Hepatocyte (in vitro differentiated cells): ENCODE measurements around the gene GABRP. TPM values are rescaled to one million over a fixed set of nuclear protein-coding genes. Genes with fewer than 3 reads are reported as not detected.

Experiments used
- DNase-seq: peaks from one replicate; pipeline ENCODE4 v3.0.0-alpha.2; 2016; ENCODE audit warnings: low spot score
- H2AFZ ChIP-seq: fragments of 200-600 bp; sonication (generic); 2 replicates; pipeline ENCODE4 v1.6.0; 2016; ENCODE audit warnings: antibody characterized with exemption, mild to moderate bottlenecking
- H3K27ac ChIP-seq: fragments of 200-600 bp; sonication (generic); 2 replicates; pipeline ENCODE4 v1.5.1; 2016; ENCODE audit warnings: mild to moderate bottlenecking
- H3K27me3 ChIP-seq: fragments of 200-600 bp; sonication (generic); 2 replicates; pipeline ENCODE4 v1.6.1; 2016
- H3K36me3 ChIP-seq: fragments of 200-600 bp; sonication (generic); replicated peaks from 2 replicates; pipeline ENCODE4 v1.5.1; 2016; ENCODE audit warnings: low read depth; ENCODE audit not compliant: insufficient read depth
- H3K4me1 ChIP-seq: fragments of 200-600 bp; sonication (generic); 2 replicates; pipeline ENCODE4 v1.5.1; 2016; ENCODE audit warnings: mild to moderate bottlenecking, moderate library complexity; ENCODE audit not compliant: insufficient read depth
- H3K4me2 ChIP-seq: fragments of 200-600 bp; sonication (generic); 2 replicates; pipeline ENCODE4 v1.6.0; 2016
- H3K4me3 ChIP-seq: fragments of 200-600 bp; sonication (generic); 2 replicates; pipeline ENCODE4 v1.5.1; 2016; ENCODE audit warnings: mild to moderate bottlenecking
- H3K79me2 ChIP-seq: fragments of 200-600 bp; sonication (generic); 2 replicates; pipeline ENCODE4 v1.6.0; 2017; ENCODE audit warnings: mild to moderate bottlenecking
- H3K9me2 ChIP-seq: fragments of 200-600 bp; sonication (generic); replicated peaks from 2 replicates; pipeline ENCODE4 v1.6.0; 2017; ENCODE audit warnings: mild to moderate bottlenecking; ENCODE audit not compliant: insufficient read depth
- H3K9me3 ChIP-seq: fragments of 200-600 bp; sonication (generic); 2 replicates; pipeline ENCODE4 v1.5.1; 2016; ENCODE audit warnings: low read depth, mild to moderate bottlenecking
- H4K20me1 ChIP-seq: fragments of 200-600 bp; sonication (generic); 2 replicates; pipeline ENCODE4 v1.6.0; 2016; ENCODE audit warnings: mild to moderate bottlenecking; ENCODE audit not compliant: insufficient read depth, poor library complexity, severe bottlenecking
- CTCF ChIP-seq: fragments of 200-600 bp; sonication (generic); IDR thresholded peaks from 2 replicates; pipeline ENCODE4 v1.5.1; 2016; ENCODE audit warnings: antibody characterized with exemption, mild to moderate bottlenecking; ENCODE audit not compliant: poor library complexity
- EZH2 ChIP-seq: fragments of 200-600 bp; sonication (generic); IDR thresholded peaks from 2 replicates; pipeline ENCODE4 v1.6.1; 2016; ENCODE audit warnings: antibody characterized with exemption, mild to moderate bottlenecking, borderline replicate concordance
- EZH2phosphoT487 ChIP-seq: fragments of 200-600 bp; sonication (generic); IDR thresholded peaks from one replicate; pipeline ENCODE4 v1.6.1; 2018; ENCODE audit warnings: antibody characterized with exemption, mild to moderate bottlenecking, low read depth, moderate library complexity; ENCODE audit not compliant: unreplicated experiment, severe bottlenecking
- WGBS: methylation state at CpG from one replicate; pipeline ENCODE4 v1.1.6; 2016; ENCODE audit warnings: low lambda C conversion rate; ENCODE audit errors: missing lambda C conversion rate; 5-methylcytosine and 5-hydroxymethylcytosine counted together
- polyA plus RNA-seq: library from polyadenylated mRNA; unstranded; fragments of >200 nt; fragmentation: Nextera tagmentation; extraction: Ambion mirVana; gene quantifications from 2 replicates; pipeline ENCODE4 v1.2.1, GENCODE V29; 2016
- total RNA-seq: library from RNA; depleted of rRNA; stranded (reverse); fragments of >200 nt; gene quantifications from 2 replicates; pipeline ENCODE4 v1.2.3, GENCODE V29; 2014

The GABRP gene
- total and polyA plus RNA-seq, 2 experiments from 2014 or later, result 91.4 to 136 TPM

- H3K27ac ChIP-seq, result no peak overlapping the region
- H4K20me1 ChIP-seq, result no peaks in the 10 kb centered on the region
- no peak overlapping the region for H3K4me3 ChIP-seq
- H3K79me2 ChIP-seq, result no peaks in the 10 kb centered on the region
- no peak overlapping the region for H2AFZ ChIP-seq
- no peak for DNase-seq
- no peak for TF ChIP-seq CTCF
- no peak for TF ChIP-seq EZH2
- TF ChIP-seq EZH2phosphoT487, result no peak
- H3K4me2 ChIP-seq, result no peak overlapping the region
- H3K9me3 ChIP-seq, result no peaks in the 10 kb centered on the region
- H3K27me3 ChIP-seq, result no peaks in the 10 kb centered on the region
- no peaks in the 10 kb centered on the region for H3K36me3 ChIP-seq
- no peaks in the 10 kb centered on the region for H3K4me1 ChIP-seq
- WGBS, result 89% methylated on average over 2 of the region's 2 CpGs
- H3K9me2 ChIP-seq, result no peaks in the 10 kb centered on the region
Observed at GRCh38 chr5:170857066-170857465, 73.5 kb downstream of the GABRP start.

- DNase-seq, result no peak
- no peak overlapping the region for H3K4me2 ChIP-seq
- peaks cover 15% of the 10 kb centered on the region for H3K4me1 ChIP-seq
Observed at GRCh38 chr5:170860415-170860814, 76.9 kb downstream of the GABRP start.

GRCh38 chr5:170860818-170861666, 77.5 kb downstream of the GABRP start:
- no peak for TF ChIP-seq EZH2phosphoT487
- no peak for TF ChIP-seq CTCF
- no peak for TF ChIP-seq EZH2
- H3K9me2 ChIP-seq, result no peaks in the 10 kb centered on the region
- H2AFZ ChIP-seq, result no peak overlapping the region
- H4K20me1 ChIP-seq, result no peaks in the 10 kb centered on the region
- H3K4me1 ChIP-seq, result peaks cover 15% of the 10 kb centered on the region
- H3K27me3 ChIP-seq, result no peaks in the 10 kb centered on the region
- no peaks in the 10 kb centered on the region for H3K36me3 ChIP-seq
- peaks cover 29% of the 10 kb centered on the region for H3K79me2 ChIP-seq
- no peak for DNase-seq
- no peaks in the 10 kb centered on the region for H3K9me3 ChIP-seq
- 97% methylated on average over 5 of the region's 5 CpGs for WGBS
- no peak overlapping the region for H3K4me3 ChIP-seq
- no peak overlapping the region for H3K27ac ChIP-seq
- H3K4me2 ChIP-seq, result peak overlapping the region; percentile 93

More at GRCh38 chr5:170860415-170860814, 76.9 kb downstream of the GABRP start:
- Histone ChIP-seq H2AFZ (no peak overlapping the region), H3K36me3 (no peaks in the 10 kb centered on the region), H3K79me2 (peaks cover 23% of the 10 kb centered on the region), H3K27ac (no peak overlapping the region), H3K27me3 (no peaks in the 10 kb centered on the region), H3K9me3 (no peaks in the 10 kb centered on the region), H3K9me2 (no peaks in the 10 kb centered on the region), H4K20me1 (no peaks in the 10 kb centered on the region), H3K4me3 (no peak overlapping the region)
- TF ChIP-seq CTCF (no peak), EZH2phosphoT487 (no peak), EZH2 (no peak)
